GM10266 (cell line): ENCODE measurements around the gene ACSL5.

ENCODE experiments used
- DNase-seq: peaks from one replicate; pipeline ENCODE4 v3.0.0; 2012; ENCODE audit errors: extremely low spot score
- TF ChIP-seq, protein P1 (sequence below): IDR thresholded peaks from 2 replicates; pipeline ENCODE4 v1.5.1; 2012; ENCODE audit warnings: mild to moderate bottlenecking, low read depth; ENCODE audit not compliant: control insufficient read depth, insufficient read depth; ENCODE audit errors: missing control alignments

The ACSL5 gene

DNA sequence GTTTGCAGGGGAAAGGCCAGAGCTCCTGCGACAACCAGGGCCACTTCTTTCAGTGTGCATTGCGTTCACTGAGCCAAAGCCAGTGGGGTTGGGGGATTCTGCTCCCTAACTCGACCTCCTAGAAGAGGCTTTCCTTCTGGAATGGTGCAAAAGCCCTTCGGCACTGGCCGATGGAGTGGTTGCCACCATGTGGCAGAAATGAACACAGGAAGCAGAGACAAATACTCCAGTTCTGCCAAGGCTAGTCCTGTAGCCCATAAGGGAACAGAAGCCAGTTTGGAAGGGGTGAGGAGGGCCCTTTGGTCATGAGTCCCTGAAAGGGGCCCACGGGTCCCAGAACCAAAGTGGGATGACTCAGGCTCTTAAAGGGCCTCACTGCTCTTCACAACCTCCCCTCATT, 29.7 kb upstream of the ACSL5 start:
- TF ChIP-seq, protein P1, sequence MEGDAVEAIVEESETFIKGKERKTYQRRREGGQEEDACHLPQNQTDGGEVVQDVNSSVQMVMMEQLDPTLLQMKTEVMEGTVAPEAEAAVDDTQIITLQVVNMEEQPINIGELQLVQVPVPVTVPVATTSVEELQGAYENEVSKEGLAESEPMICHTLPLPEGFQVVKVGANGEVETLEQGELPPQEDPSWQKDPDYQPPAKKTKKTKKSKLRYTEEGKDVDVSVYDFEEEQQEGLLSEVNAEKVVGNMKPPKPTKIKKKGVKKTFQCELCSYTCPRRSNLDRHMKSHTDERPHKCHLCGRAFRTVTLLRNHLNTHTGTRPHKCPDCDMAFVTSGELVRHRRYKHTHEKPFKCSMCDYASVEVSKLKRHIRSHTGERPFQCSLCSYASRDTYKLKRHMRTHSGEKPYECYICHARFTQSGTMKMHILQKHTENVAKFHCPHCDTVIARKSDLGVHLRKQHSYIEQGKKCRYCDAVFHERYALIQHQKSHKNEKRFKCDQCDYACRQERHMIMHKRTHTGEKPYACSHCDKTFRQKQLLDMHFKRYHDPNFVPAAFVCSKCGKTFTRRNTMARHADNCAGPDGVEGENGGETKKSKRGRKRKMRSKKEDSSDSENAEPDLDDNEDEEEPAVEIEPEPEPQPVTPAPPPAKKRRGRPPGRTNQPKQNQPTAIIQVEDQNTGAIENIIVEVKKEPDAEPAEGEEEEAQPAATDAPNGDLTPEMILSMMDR: no peak
- no peak for DNase-seq

DNA sequence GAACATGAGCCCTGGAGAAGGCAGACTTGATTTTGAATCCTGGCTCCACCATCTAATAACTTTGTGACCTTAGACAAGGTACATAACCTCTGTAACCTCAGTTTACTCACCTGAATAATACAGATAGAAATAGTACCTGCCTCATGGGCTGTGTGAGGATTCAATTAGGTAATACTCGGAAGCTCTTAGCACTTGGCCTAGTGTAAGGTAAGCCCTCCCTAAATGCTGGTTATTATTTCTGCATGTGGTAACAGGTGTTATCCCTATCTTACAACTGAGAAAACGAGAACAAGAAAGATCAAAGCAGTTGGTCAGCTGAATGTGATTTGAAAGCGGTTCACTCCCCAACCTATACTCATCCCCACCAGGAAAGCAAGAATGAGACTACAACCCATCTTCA, 28.7 kb upstream of the ACSL5 start:
- TF ChIP-seq, protein P1: no peak
- DNase-seq: no peak

DNA sequence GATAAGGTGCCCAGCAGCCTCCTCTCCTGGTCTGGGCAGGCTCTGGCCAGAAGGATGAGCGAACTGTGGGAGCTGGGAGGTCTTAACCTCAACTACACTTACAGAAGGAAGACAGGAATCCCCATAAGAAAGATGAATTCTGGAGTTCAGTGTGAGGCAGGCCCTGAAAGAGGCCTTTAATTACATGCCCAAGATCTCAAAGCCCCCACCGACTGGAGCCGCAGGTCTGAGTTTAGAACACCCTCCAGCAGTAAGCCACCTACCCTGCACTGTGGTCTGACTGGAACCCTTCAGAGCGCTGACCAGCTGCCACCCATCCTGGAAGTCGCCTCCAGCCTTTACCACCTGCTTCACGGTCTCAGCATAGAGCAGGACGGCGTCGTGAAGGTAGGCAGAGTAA, 28.2 kb upstream of the ACSL5 start:
- TF ChIP-seq, protein P1: no peak
- DNase-seq: no peak

DNA sequence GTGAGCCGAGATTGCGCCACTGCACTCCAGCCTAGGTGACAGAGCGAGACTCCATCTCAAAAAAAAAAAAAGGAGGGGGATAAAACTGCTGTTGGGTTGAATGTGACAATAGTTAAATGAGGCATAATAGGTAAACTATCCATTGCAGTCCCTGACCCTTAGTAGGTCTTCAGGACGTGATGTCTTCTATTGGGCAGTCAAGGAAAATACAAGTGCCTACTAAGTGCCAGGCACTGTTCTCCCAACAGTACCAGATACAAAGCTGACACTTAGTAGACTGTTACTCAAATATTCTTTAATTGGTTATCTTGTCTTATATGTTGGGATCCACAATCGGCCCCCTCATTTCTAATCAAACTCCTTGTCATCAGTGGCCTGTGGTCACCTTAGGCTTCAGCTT, 27.1 kb upstream of the ACSL5 start:
- DNase-seq: no peak
- TF ChIP-seq, protein P1: no peak

DNA sequence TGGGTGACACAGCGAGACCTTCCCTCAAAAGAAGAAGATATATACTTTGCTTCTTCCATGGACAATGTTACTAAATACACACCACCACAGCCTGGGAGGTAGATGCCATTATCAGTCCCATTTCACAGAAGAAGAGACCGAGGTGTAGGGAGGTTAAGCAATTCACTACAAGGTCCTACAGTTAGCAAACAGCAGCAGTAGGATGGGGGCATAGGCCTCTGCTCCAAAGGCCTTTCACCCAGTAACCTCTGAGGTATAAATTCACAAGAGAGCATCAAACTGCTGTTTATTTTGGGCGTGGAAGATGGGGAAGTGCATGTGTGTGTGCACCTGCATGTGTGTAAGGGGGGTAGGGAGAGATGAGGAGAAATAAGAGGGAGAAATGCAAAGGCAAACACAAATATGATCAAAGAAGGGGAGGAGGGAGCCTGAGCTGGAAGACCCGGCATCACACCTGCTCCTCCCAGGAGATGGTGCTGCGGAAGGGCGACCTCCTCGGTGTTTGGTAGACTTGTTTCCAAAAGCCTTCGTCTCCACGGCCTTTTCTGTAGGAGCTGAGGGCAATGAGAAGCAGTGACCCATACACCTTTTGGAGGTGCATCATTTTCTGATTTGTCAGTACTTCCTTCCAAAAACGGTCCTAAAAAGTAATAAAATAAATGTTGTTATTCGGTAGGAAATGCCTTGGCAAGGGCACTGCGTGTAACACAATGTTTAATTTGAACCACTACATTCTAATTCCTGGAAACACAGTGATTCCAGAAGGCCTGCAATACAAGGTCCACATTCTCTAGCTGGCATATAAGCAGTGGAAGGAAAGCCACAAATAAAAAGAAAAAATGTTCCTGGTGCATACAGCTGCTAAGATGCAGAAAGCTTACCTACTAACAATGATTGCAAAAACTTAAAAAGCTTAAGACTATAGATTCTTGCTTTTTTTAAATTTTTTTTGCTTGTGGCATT, 25.9 kb upstream of the ACSL5 start:
- DNase-seq: no peak
- TF ChIP-seq, protein P1: no peak

DNA sequence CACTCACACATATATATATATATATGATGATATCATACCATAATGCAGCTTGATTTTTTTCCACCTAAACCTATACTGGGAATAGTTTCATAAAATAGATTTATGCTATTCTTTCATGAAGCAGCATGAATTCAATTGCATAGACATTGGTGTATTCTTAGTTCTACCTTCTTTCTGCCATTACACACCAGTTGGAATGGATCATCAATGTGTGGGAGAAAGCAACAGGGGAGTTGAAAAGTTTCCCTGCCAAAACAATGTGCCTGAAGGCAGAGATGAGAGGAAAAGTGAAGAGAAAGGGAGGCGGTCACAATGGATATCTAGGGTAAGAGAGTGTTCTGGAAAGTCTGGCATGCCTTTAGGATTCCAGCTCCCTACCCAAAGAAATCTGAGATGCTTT, 25.2 kb upstream of the ACSL5 start:
- DNase-seq: no peak
- TF ChIP-seq, protein P1: no peak

DNA sequence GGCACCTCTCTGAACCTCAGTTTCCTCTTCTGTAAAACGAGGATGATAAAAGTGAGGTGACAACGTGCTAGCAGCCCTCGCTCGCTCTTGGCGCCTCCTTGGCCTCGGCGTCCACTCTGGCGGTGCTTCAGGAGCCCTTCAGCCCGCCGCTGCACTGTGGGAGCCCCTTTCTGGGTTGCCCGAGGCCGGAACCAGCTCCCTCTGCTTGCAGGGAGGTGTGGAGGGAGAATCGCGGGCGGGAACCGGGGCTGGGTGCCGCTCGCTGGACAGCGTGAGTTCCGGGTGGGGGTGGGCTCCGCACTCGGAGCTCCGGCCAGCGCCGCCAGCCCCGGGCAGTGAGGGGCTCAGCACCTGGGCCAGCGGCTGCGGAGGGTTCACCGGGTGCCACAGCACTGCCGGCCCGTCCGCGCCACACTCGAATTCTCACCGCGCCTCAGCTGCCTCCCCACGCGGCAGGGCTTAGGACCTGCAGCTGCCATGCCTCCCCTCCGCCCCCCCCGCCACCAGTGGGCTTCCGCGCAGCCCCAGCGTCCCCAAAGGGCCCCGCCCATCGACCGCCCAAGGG, 24.3 kb upstream of the ACSL5 start:
- no peak for DNase-seq
- TF ChIP-seq, protein P1: no peak
